PC-3 (cell line): ENCODE results near the gene CA11. TPM values are rescaled to one million over a fixed set of nuclear protein-coding genes. Genes with fewer than 3 reads are reported as not detected.

Experiments used
- ATAC-seq: fragments of 200-7000 bp; cut with Tn5 transposase; 2 replicates; pipeline ENCODE4 v1.9.1; 2020; ENCODE audit warnings: mild to moderate bottlenecking, moderate library complexity
- BruUV-seq: library from RNA; stranded (reverse); fragments of 400-500 nt; replicated peaks from 2 replicates; lab custom pipeline; 2021; lab: Mats Ljungman, UMichigan
- CTCF ChIA-PET: fragments of 300-600 bp; sonication (Branson Sonifier 250); formaldehyde crosslinking; loops from one replicate; lab custom pipeline; 2022; ENCODE audit warnings: antibody characterized with exemption; lab: Charles Lee
- POLR2A ChIA-PET: fragments of 300-600 bp; sonication (Branson Sonifier 250); formaldehyde crosslinking; loops from one replicate; lab custom pipeline; 2022; ENCODE audit warnings: antibody characterized with exemption; ENCODE audit not compliant: unreplicated experiment; lab: Charles Lee
- DNase-seq: peaks from one replicate; pipeline ENCODE4 v3.0.0-alpha.2; 2015
- H2AFZ ChIP-seq: fragments of 300-600 bp; sonication (generic); 2 replicates; pipeline ENCODE4 v1.6.0; 2016; ENCODE audit warnings: antibody characterized with exemption, low read length
- H3F3A ChIP-seq: fragments of 300-600 bp; sonication (generic); one replicate; pipeline ENCODE4 v1.6.0; 2017; ENCODE audit warnings: antibody characterized with exemption, low read length, control low read depth, mild to moderate bottlenecking; ENCODE audit not compliant: unreplicated experiment
- H3K27ac ChIP-seq: fragments of 300-600 bp; sonication (generic); 2 replicates; pipeline ENCODE4 v1.5.1; 2016; ENCODE audit warnings: mild to moderate bottlenecking, low read length
- H3K27me3 ChIP-seq: fragments of 300-600 bp; sonication (generic); 2 replicates; pipeline ENCODE4 v1.6.1; 2016; ENCODE audit warnings: low read length, mixed read lengths
- H3K36me3 ChIP-seq: fragments of 300-600 bp; sonication (generic); 2 replicates; pipeline ENCODE4 v1.6.1; 2016; ENCODE audit warnings: low read depth, mixed run types, low read length, mixed read lengths
- H3K4me1 ChIP-seq: fragments of 300-600 bp; sonication (generic); 2 replicates; pipeline ENCODE4 v1.5.1; 2016; ENCODE audit warnings: low read length; ENCODE audit not compliant: insufficient read depth
- H3K4me2 ChIP-seq: fragments of 300-600 bp; sonication (generic); 2 replicates; pipeline ENCODE4 v1.6.0; 2016; ENCODE audit warnings: low read length
- H3K4me3 ChIP-seq: fragments of 300-600 bp; sonication (generic); 2 replicates; pipeline ENCODE4 v1.5.1; 2016; ENCODE audit warnings: mild to moderate bottlenecking, low read length, mixed read lengths
- H3K79me2 ChIP-seq: fragments of 300-600 bp; sonication (generic); 2 replicates; pipeline ENCODE4 v1.6.1; 2017; ENCODE audit warnings: low read length, mixed read lengths
- H3K9ac ChIP-seq: fragments of 300-600 bp; sonication (generic); 2 replicates; pipeline ENCODE4 v1.6.0; 2016; ENCODE audit warnings: mild to moderate bottlenecking, low read length
- H3K9me2 ChIP-seq: fragments of 300-600 bp; sonication (generic); replicated peaks from 2 replicates; pipeline ENCODE4 v1.6.1; 2016; ENCODE audit warnings: mixed run types, low read length, mixed read lengths
- H3K9me3 ChIP-seq: fragments of 300-600 bp; sonication (generic); 2 replicates; pipeline ENCODE4 v1.6.1; 2016; ENCODE audit warnings: low read length, mixed read lengths
- H4K20me1 ChIP-seq: fragments of 300-600 bp; sonication (generic); 2 replicates; pipeline ENCODE4 v1.6.1; 2016; ENCODE audit warnings: low read length, mixed read lengths
- EZH2 ChIP-seq: fragments of 300-600 bp; sonication (generic); IDR thresholded peaks from one replicate; pipeline ENCODE4 v1.6.1; 2017; ENCODE audit warnings: antibody characterized with exemption, mild to moderate bottlenecking, low read length; ENCODE audit not compliant: unreplicated experiment
- EZH2phosphoT487 ChIP-seq: fragments of 300-600 bp; sonication (generic); IDR thresholded peaks from 2 replicates; pipeline ENCODE4 v1.6.1; 2018; ENCODE audit warnings: mild to moderate bottlenecking, antibody characterized with exemption, low read length, borderline replicate concordance
- intact Hi-C: fragments of 100-400 bp; cut with micrococcal nuclease; formaldehyde crosslinking; loops from 2 replicates; pipeline ENCODE4 v1.9.0; 2023
- total RNA-seq: library from RNA; depleted of rRNA; stranded (reverse); fragments of >200 nt; gene quantifications from 2 replicates; pipeline ENCODE4 v1.2.3, GENCODE V29; 2014
- TF ChIP-seq, protein P1 (sequence below): fragments of 300-600 bp; sonication (generic); conservative IDR thresholded peaks from 2 replicates; pipeline ENCODE4 v1.5.1; 2017; ENCODE audit warnings: antibody characterized with exemption, low read depth, mild to moderate bottlenecking, low read length

Gene CA11
- total RNA-seq, 1 experiment from 2014 or later: 4.1 TPM

DNA sequence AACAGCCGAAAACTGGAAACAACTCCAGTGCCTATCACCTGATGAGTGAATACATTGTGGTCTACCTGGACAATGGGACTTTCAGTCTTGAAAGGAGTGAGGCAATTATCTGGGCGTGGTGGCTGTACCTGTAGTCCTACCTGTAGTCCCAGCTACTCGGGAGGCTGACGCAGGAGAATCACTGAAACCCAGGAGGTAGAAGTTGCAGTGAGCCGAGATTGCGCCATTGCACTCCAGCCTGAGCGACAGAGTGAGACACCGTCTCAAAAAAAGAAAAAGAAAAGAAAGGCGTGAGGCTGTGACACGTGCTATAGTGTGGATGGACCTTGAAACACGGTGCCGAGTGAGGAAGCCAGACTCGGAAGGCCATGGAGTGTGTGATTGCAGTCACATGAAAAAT lies 30.9 kb upstream of the CA11 start:
- CTCF ChIA-PET: no interaction called here
- no peaks in the 10 kb centered on the region for H3K9me3 ChIP-seq
- no peaks in the 10 kb centered on the region for H3K36me3 ChIP-seq
- intact Hi-C loops: loop anchor here (5.0 kb wide), 1 partner anchor 35 kb away; no protein-coding TSS in a partner anchor
- no peaks in the 10 kb centered on the region for H3K4me1 ChIP-seq
- BruUV-seq: no TSS peak
- H3K4me2 ChIP-seq: no peak overlapping the region
- TF ChIP-seq EZH2 (no peak), EZH2phosphoT487 (no peak)
- TF ChIP-seq, protein P1, sequence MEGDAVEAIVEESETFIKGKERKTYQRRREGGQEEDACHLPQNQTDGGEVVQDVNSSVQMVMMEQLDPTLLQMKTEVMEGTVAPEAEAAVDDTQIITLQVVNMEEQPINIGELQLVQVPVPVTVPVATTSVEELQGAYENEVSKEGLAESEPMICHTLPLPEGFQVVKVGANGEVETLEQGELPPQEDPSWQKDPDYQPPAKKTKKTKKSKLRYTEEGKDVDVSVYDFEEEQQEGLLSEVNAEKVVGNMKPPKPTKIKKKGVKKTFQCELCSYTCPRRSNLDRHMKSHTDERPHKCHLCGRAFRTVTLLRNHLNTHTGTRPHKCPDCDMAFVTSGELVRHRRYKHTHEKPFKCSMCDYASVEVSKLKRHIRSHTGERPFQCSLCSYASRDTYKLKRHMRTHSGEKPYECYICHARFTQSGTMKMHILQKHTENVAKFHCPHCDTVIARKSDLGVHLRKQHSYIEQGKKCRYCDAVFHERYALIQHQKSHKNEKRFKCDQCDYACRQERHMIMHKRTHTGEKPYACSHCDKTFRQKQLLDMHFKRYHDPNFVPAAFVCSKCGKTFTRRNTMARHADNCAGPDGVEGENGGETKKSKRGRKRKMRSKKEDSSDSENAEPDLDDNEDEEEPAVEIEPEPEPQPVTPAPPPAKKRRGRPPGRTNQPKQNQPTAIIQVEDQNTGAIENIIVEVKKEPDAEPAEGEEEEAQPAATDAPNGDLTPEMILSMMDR: no peak
- no peak for DNase-seq
- no peak overlapping the region for H3K9ac ChIP-seq
- no peak overlapping the region for H3K4me3 ChIP-seq
- H4K20me1 ChIP-seq: no peaks in the 10 kb centered on the region
- no peak for ATAC-seq
- no peaks in the 10 kb centered on the region for H3K79me2 ChIP-seq
- H3K27ac ChIP-seq: no peak overlapping the region
- H2AFZ ChIP-seq: no peak overlapping the region
- no peaks in the 10 kb centered on the region for H3K27me3 ChIP-seq
- POLR2A ChIA-PET: no interaction called here
- no peaks in the 10 kb centered on the region for H3F3A ChIP-seq
- no peaks in the 10 kb centered on the region for H3K9me2 ChIP-seq

DNA sequence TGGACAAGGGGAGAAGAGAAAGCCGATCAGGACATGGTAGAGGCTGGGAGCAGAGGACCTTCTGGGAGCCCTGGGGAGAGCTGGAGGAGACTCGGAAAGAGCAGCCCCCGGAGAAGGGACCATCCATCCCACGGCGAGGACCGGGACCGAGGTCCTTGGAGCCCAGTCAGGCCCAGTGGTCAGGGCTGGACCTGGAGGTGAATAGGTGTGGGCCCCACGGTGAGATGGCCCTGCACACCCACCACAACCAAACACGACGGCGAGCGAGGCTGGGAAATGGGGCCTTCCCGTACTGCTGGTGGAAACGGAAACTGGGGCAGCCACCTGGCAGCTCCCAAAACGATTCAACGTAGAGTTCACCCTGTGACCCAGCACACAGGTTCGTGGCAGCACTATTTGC lies 30.5 kb upstream of the CA11 start:
- Histone ChIP-seq H3K36me3 (no peaks in the 10 kb centered on the region), H3K9me3 (no peaks in the 10 kb centered on the region), H4K20me1 (no peaks in the 10 kb centered on the region), H3F3A (no peaks in the 10 kb centered on the region), H2AFZ (no peak overlapping the region), H3K4me3 (no peak overlapping the region), H3K27ac (no peak overlapping the region), H3K9me2 (no peaks in the 10 kb centered on the region), H3K79me2 (no peaks in the 10 kb centered on the region), H3K4me1 (no peaks in the 10 kb centered on the region), H3K9ac (no peak overlapping the region), H3K4me2 (no peak overlapping the region), H3K27me3 (no peaks in the 10 kb centered on the region)
- ATAC-seq (no peak), DNase-seq (no peak)
- no TSS peak for BruUV-seq
- POLR2A ChIA-PET: no interaction called here
- intact Hi-C loops: loop anchor here (5.0 kb wide), 1 partner anchor 36 kb away; no protein-coding TSS in a partner anchor
- no peak for TF ChIP-seq EZH2
- TF ChIP-seq, protein P1: no peak
- no peak for TF ChIP-seq EZH2phosphoT487
- CTCF ChIA-PET: no interaction called here

- no peak overlapping the region for H3K27ac ChIP-seq
- ATAC-seq (peak; percentile 88), DNase-seq (peak; percentile 85)
- ChIA-PET POLR2A (no interaction called here), CTCF (no interaction called here)
- peak overlapping the region; percentile 63 for H2AFZ ChIP-seq
- no TSS peak for BruUV-seq
- H3K36me3 ChIP-seq: no peaks in the 10 kb centered on the region
- H3K4me1 ChIP-seq: no peaks in the 10 kb centered on the region
- no peaks in the 10 kb centered on the region for H3K79me2 ChIP-seq
- no peaks in the 10 kb centered on the region for H3K9me2 ChIP-seq
- H3F3A ChIP-seq: no peaks in the 10 kb centered on the region
- no peak for TF ChIP-seq EZH2
- TF ChIP-seq, protein P1: peak; percentile 80
- intact Hi-C loops: loop anchor here (5.0 kb wide), 1 partner anchor 37 kb away; no protein-coding TSS in a partner anchor
- no peak overlapping the region for H3K4me3 ChIP-seq
- H3K9ac ChIP-seq: no peak overlapping the region
- H3K27me3 ChIP-seq: no peaks in the 10 kb centered on the region
- H4K20me1 ChIP-seq: no peaks in the 10 kb centered on the region
- H3K9me3 ChIP-seq: no peaks in the 10 kb centered on the region
- 0 out of 2 replicates have a peak overlapping the region, but pooled peaks have one; percentile 19 for H3K4me2 ChIP-seq
Observed at GRCh38 chr19:48674921-48675824, 29.2 kb upstream of the CA11 start.
